Measurements from ENCODE around the gene CDH10.

DNA sequence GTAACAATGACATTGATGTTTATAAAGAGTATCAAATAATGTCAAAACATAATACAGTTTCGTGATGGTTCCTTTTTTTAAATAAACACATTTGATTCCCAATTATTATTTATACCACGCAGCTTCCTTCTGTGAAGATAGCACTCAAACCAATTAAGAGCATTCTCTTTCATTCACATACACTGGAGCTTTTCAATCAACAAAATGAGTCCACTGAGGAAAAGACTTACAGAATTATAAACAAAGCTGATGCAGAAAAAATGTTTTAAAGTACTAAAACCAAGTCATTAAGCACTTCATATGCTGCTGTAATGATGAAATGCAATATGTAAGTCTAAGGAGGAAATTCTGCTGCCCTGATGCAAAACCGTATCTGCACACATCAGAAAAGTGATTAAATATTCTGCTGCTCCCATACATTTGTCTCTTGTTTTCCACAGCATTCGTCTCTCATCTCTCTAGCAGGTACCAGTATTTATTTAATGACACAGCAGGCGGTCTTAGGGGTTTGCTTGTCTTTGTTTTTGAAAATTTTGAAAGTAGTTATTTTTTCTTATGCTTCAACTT lies 147.1 kb downstream of the CDH10 start:
- TF ChIP-seq, protein P1, sequence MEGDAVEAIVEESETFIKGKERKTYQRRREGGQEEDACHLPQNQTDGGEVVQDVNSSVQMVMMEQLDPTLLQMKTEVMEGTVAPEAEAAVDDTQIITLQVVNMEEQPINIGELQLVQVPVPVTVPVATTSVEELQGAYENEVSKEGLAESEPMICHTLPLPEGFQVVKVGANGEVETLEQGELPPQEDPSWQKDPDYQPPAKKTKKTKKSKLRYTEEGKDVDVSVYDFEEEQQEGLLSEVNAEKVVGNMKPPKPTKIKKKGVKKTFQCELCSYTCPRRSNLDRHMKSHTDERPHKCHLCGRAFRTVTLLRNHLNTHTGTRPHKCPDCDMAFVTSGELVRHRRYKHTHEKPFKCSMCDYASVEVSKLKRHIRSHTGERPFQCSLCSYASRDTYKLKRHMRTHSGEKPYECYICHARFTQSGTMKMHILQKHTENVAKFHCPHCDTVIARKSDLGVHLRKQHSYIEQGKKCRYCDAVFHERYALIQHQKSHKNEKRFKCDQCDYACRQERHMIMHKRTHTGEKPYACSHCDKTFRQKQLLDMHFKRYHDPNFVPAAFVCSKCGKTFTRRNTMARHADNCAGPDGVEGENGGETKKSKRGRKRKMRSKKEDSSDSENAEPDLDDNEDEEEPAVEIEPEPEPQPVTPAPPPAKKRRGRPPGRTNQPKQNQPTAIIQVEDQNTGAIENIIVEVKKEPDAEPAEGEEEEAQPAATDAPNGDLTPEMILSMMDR (IDR thresholded peaks at IDR 0.05; ENCODE audit: insufficient read depth, low read length) = no peak
- TF ChIP-seq, protein P2, sequence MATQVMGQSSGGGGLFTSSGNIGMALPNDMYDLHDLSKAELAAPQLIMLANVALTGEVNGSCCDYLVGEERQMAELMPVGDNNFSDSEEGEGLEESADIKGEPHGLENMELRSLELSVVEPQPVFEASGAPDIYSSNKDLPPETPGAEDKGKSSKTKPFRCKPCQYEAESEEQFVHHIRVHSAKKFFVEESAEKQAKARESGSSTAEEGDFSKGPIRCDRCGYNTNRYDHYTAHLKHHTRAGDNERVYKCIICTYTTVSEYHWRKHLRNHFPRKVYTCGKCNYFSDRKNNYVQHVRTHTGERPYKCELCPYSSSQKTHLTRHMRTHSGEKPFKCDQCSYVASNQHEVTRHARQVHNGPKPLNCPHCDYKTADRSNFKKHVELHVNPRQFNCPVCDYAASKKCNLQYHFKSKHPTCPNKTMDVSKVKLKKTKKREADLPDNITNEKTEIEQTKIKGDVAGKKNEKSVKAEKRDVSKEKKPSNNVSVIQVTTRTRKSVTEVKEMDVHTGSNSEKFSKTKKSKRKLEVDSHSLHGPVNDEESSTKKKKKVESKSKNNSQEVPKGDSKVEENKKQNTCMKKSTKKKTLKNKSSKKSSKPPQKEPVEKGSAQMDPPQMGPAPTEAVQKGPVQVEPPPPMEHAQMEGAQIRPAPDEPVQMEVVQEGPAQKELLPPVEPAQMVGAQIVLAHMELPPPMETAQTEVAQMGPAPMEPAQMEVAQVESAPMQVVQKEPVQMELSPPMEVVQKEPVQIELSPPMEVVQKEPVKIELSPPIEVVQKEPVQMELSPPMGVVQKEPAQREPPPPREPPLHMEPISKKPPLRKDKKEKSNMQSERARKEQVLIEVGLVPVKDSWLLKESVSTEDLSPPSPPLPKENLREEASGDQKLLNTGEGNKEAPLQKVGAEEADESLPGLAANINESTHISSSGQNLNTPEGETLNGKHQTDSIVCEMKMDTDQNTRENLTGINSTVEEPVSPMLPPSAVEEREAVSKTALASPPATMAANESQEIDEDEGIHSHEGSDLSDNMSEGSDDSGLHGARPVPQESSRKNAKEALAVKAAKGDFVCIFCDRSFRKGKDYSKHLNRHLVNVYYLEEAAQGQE (IDR thresholded peaks at IDR 0.05; ENCODE audit: insufficient replicate concordance, low read depth) = no peak
- TF ChIP-seq POLR2AphosphoS5 (IDR thresholded peaks at IDR 0.05; ENCODE audit: low read depth) = no peak
- TF ChIP-seq SPI1 (IDR thresholded peaks at IDR 0.05; ENCODE audit: borderline replicate concordance, low read depth) = no peak

Measured in HL-60 (cell line).